HFF-Myc (cell line): ENCODE measurements around the gene RXRA.

Experiments used
- DNase-seq: peaks from one replicate; pipeline ENCODE4 v3.0.0-alpha.2; 2011; ENCODE audit warnings: low read depth; ENCODE audit errors: extremely low read depth
- H3K4me3 ChIP-seq: replicated peaks from 2 replicates; pipeline ENCODE4 v1.5.1; 2011; ENCODE audit warnings: low read depth, mild to moderate bottlenecking, control low read depth, low read length
- TF ChIP-seq, protein P1 (sequence below): IDR thresholded peaks from 2 replicates; pipeline ENCODE4 v1.5.1; 2012; ENCODE audit warnings: mild to moderate bottlenecking, low read depth, low read length, control low read depth; ENCODE audit errors: missing control alignments

The RXRA gene

GRCh38 chr9:134373269-134373668, 47.0 kb downstream of the RXRA start:
- no peak for DNase-seq
- TF ChIP-seq, protein P1, sequence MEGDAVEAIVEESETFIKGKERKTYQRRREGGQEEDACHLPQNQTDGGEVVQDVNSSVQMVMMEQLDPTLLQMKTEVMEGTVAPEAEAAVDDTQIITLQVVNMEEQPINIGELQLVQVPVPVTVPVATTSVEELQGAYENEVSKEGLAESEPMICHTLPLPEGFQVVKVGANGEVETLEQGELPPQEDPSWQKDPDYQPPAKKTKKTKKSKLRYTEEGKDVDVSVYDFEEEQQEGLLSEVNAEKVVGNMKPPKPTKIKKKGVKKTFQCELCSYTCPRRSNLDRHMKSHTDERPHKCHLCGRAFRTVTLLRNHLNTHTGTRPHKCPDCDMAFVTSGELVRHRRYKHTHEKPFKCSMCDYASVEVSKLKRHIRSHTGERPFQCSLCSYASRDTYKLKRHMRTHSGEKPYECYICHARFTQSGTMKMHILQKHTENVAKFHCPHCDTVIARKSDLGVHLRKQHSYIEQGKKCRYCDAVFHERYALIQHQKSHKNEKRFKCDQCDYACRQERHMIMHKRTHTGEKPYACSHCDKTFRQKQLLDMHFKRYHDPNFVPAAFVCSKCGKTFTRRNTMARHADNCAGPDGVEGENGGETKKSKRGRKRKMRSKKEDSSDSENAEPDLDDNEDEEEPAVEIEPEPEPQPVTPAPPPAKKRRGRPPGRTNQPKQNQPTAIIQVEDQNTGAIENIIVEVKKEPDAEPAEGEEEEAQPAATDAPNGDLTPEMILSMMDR = peak; percentile 16
- no peak overlapping the region for H3K4me3 ChIP-seq

DNA sequence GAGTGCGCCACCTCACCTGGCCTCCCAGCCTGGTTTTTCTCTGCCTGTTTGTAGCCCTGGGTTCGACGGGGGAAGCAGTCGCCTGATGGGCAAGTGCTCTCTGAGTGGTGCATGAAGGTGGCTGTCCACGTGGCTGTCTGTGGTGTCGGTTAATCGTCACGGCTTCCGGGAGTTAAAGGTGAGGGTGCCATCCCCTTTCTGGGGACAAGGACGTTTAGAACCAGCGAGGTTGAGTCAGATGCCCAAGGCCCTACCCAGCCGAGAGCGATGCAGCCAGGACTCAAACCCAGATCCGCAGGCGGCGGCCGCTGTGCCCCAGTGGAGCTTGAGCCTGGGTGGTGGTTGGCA, 47.7 kb downstream of the RXRA start:
- TF ChIP-seq, protein P1 = no peak
- no peak overlapping the region for H3K4me3 ChIP-seq
- DNase-seq = no peak

GRCh38 chr9:134374301-134375010, 48.2 kb downstream of the RXRA start:
- TF ChIP-seq, protein P1 = no peak
- H3K4me3 ChIP-seq = no peak overlapping the region
- DNase-seq = no peak

GRCh38 chr9:134375011-134375390, 48.7 kb downstream of the RXRA start:
- TF ChIP-seq, protein P1 = no peak
- DNase-seq = no peak
- H3K4me3 ChIP-seq = no peak overlapping the region

DNA sequence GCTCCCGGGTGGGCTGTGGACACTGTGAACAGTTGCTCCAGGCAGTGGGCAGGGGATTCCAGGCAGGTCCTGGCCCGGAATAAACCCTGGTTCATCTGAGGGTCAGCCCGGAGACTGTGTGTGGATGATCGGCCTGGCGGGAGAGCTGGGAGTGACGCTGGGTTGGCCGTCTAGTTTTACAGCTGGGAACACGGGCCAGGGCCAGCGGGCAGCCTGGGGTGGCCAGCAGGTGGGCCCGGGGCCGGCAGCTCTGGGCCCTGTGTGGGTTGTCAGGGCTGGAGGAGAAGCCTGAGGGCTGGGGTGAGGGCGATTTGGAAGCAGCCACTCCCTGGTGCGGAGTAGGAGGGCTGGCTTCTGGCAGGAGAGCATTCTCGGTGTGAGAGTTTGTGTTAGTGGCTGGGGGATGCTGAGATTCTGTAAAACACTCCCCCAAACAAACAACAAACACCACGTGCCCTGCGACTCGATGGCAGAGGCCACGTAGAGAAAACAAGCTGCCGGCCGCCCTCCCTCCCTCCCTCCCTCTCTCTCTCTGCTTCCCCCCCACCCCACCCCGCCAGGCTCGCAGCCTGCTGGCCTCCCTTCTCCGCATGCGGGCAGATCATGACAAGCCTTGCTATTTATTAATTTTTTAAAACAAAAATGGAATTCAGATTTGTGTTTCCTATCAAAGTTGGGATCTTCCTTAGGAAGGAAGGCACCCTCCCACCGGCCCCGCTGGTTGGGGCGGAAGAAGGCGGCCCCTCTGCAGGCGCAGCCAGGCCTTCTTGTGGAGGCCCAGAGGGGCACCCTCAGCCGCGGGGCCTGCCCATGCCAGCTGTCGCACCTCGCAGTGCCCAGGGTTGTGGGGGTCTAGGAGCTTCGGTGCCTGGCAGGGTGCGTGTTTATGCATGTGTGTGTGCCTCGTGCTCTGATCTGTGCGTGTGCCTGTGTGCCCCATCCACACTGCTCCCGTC, 49.5 kb downstream of the RXRA start:
- no peak for DNase-seq
- TF ChIP-seq, protein P1 = no peak

DNA sequence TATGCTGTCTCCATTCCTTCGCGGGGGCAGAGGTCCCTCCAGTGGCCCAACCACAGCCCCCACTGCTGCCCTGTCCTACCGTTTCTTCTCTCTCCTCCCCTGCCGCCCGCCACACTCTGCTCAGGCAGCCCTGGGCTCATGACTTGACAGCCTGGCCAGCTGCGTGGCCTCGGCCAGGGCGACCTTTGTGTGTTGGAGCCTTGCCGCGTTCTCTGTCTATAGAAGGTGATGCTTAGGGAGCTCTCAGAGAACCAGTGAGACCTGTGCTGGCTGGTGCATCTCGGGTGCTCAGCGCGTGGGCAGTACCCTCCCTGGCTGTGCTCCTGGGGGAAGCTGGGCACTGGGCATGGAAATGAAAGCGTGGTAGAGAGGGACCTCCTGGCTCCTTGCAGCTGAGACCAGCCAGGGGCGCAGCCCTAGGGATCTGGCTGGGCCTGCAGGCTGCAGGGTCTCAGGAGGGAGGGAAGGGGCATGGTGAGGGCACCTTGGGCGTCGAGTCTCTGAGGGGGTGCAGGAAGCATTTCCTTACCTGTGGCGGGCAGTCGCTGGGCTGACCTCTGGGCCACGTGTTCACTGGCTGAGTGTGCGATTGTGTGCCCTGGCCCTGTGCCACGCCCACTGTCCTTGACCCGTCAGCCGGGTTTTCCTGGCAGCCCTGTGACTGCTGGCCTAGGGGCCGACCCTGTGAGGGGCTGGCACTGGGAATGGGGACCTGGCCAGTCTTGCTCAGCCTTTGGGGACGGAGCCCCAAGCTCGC, 50.3 kb downstream of the RXRA start:
- no peak for DNase-seq
- no peak overlapping the region for H3K4me3 ChIP-seq
- TF ChIP-seq, protein P1 = no peak

More for the DNA sequence above, 49.5 kb downstream of the RXRA start:
- H3K4me3 ChIP-seq = no peak overlapping the region
